ENCODE data around the gene ZBTB7C. TPM values are rescaled to one million over a fixed set of nuclear protein-coding genes. Genes with fewer than 3 reads are reported as not detected.

Gene ZBTB7C
- total RNA-seq, 1 experiment from 2014 or later, result 0.33 TPM

GRCh38 chr18:48084858-48085257, 324.3 kb downstream of the ZBTB7C start:
- Histone ChIP-seq H3K4ac (ENCODE audit: low read depth, low read length) (no peak overlapping the region), H3K23ac (ENCODE audit: insufficient read length, low read depth, low read length) (no peak overlapping the region), H2AK5ac (ENCODE audit: insufficient read length, low read length) (no peak overlapping the region), H3K23me2 (ENCODE audit: insufficient read length, low read depth, low read length, poor library complexity, severe bottlenecking) (no peaks in the 10 kb centered on the region), H3K79me1 (ENCODE audit: insufficient read depth, low read depth, low read length, poor library complexity, severe bottlenecking) (no peaks in the 10 kb centered on the region), H2BK5ac (ENCODE audit: insufficient read length, low read length) (no peak overlapping the region), H3K4me2 (ENCODE audit: insufficient read depth, insufficient read length, low read length) (no peak overlapping the region), H3K4me1 (ENCODE audit: insufficient read depth, low read length) (peaks cover 6% of the 10 kb centered on the region; the same call in 1 of the 2 replicates), H2BK120ac (ENCODE audit: low read depth, low read length, poor library complexity, severe bottlenecking) (no peak overlapping the region), H3K56ac (ENCODE audit: insufficient read length, low read depth, low read length) (no peak overlapping the region), H2BK15ac (ENCODE audit: low read depth, low read length) (no peak overlapping the region), H3K27me3 (ENCODE audit: insufficient read depth, low read length) (no peaks in the 10 kb centered on the region; the same call in 1 of the 2 replicates), H3K18ac (ENCODE audit: insufficient read length, low read depth, low read length) (no peak overlapping the region), H4K8ac (replicated peaks; ENCODE audit: insufficient read length, low read depth, low read length) (no peak overlapping the region), H3T11ph (ENCODE audit: low read length) (no peak overlapping the region), H3K9ac (ENCODE audit: extremely low read depth, insufficient read length, low read length) (no peak overlapping the region), H4K91ac (ENCODE audit: insufficient read length, low read depth, low read length) (no peak overlapping the region), H3K14ac (ENCODE audit: insufficient read depth, low read length) (no peak overlapping the region), H2BK12ac (ENCODE audit: insufficient read length, low read depth, low read length) (no peak overlapping the region), H4K20me1 (ENCODE audit: control insufficient read depth, insufficient read depth, insufficient read length) (no peaks in the 10 kb centered on the region), H3K9me3 (ENCODE audit: control insufficient read depth, low read depth, low read length) (no peaks in the 10 kb centered on the region), H2AFZ (ENCODE audit: low read length) (no peak overlapping the region), H3K79me2 (ENCODE audit: insufficient read depth, low read length) (no peaks in the 10 kb centered on the region), H2BK20ac (ENCODE audit: low read depth, low read length, poor library complexity, severe bottlenecking) (no peak overlapping the region), H3K27ac (ENCODE audit: insufficient read length, low read depth, low read length) (no peak overlapping the region), H4K5ac (ENCODE audit: insufficient read length, low read depth, low read length) (no peak overlapping the region)
- no CpG with 5 or more reads among the region's 6 CpGs for WGBS (ENCODE audit: extremely low coverage, insufficient read length, low lambda C conversion rate)
- TF ChIP-seq CTCF (conservative IDR thresholded peaks at IDR 0.05), result no peak
- Mint-ChIP-seq H3K4me3 (no peak overlapping the region), H3K9me3 (no peaks in the 10 kb centered on the region), H3K4me1 (peaks cover 11 to 15% of the 10 kb centered on the region in 2 experiments), H3K27ac (no peak overlapping the region), H3K27me3 (ENCODE audit: low read depth) (no peaks in the 10 kb centered on the region; the same call in 1 of the 2 replicates), H3K36me3 (ENCODE audit: insufficient read depth in 1 of 3, low read depth in 3 of 3) (no peaks in the 10 kb centered on the region; a peak in 1 of 7 replicates)
- DNase-seq, result no peak

All from H9 (cell line).